NT2/D1 (cell line): ENCODE data around the gene GIMAP7.
"Not testable (repeated sequence)": the region's sequence is repeated elsewhere in the genome, so short reads cannot be mapped to it uniquely, and the experiment has no call there.

Experiments
- DNase-seq: peaks from one replicate; pipeline ENCODE4 v3.0.0-alpha.2; 2011; ENCODE audit warnings: low read depth, low spot score
- H3K27me3 ChIP-seq: 2 replicates; pipeline ENCODE4 v1.6.0; 2011; ENCODE audit warnings: mild to moderate bottlenecking; ENCODE audit not compliant: insufficient read length, insufficient read depth
- H3K36me3 ChIP-seq: 2 replicates; pipeline ENCODE4 v1.6.1; 2011; ENCODE audit warnings: mild to moderate bottlenecking, low read length, mixed read lengths; ENCODE audit not compliant: insufficient read depth, insufficient read length
- H3K4me1 ChIP-seq: 2 replicates; pipeline ENCODE4 v1.5.1; 2011; ENCODE audit not compliant: insufficient read depth, insufficient read length
- H3K4me3 ChIP-seq: 2 replicates; pipeline ENCODE4 v1.5.1; 2011; ENCODE audit warnings: low read depth; ENCODE audit not compliant: insufficient read length
- H3K9ac ChIP-seq: 2 replicates; pipeline ENCODE4 v1.6.0; 2011; ENCODE audit warnings: low read depth; ENCODE audit not compliant: insufficient read length
- H3K9me3 ChIP-seq: 2 replicates; pipeline ENCODE4 v1.5.1; 2011; ENCODE audit warnings: mild to moderate bottlenecking, low read length; ENCODE audit not compliant: insufficient read depth
- SUZ12 ChIP-seq: IDR thresholded peaks from 2 replicates; pipeline ENCODE4 v1.6.1; 2011; ENCODE audit not compliant: insufficient read length, insufficient read depth; ENCODE audit errors: extremely low read depth
- YY1 ChIP-seq: IDR thresholded peaks from 2 replicates; pipeline ENCODE4 v1.6.1; 2011; ENCODE audit not compliant: insufficient read length, insufficient read depth
- ZNF274 ChIP-seq: IDR thresholded peaks from 2 replicates; pipeline ENCODE4 v1.6.1; 2011; ENCODE audit warnings: mild to moderate bottlenecking, low read depth, low read length

The GIMAP7 gene

GRCh38 chr7:150515248-150516147, 826 bp downstream of the GIMAP7 start:
- Histone ChIP-seq H3K27me3 (no peaks in the 10 kb centered on the region), H3K9me3 (no peaks in the 10 kb centered on the region), H3K4me3 (no peak overlapping the region), H3K4me1 (no peaks in the 10 kb centered on the region), H3K36me3 (no peaks in the 10 kb centered on the region), H3K9ac (no peak overlapping the region)
- no peak for DNase-seq
- TF ChIP-seq SUZ12 = no peak
- no peak for TF ChIP-seq ZNF274
- TF ChIP-seq YY1 = no peak

GRCh38 chr7:150516956-150517745, 2.5 kb downstream of the GIMAP7 start:
- no peak for DNase-seq
- Histone ChIP-seq H3K27me3 (no peaks in the 10 kb centered on the region), H3K9me3 (no peaks in the 10 kb centered on the region; the same call in 1 of the 2 replicates), H3K9ac (no peak overlapping the region), H3K36me3 (no peaks in the 10 kb centered on the region), H3K4me1 (no peaks in the 10 kb centered on the region), H3K4me3 (no peak overlapping the region)
- no peak for TF ChIP-seq YY1
- no peak for TF ChIP-seq ZNF274
- TF ChIP-seq SUZ12 = no peak

DNA sequence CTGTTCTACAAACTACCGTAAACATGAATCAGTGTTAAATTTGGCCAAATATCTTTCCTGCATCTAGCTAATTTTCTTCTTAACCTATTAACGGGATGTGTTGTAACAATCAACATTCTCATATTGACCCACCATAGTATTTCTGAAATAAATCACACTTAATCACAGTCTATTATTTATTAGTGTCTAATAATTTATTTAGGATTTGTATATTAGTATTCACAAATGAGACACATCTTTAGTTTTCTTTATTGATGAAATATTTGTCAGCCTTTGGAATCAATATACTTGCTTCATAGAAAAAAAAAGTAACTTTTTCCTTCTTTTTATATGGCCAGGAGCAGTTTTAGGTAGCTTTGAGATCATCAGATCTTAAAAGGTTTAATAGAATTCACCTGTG, 4.6 kb downstream of the GIMAP7 start:
- H3K4me1 ChIP-seq = no peaks in the 10 kb centered on the region
- no peaks in the 10 kb centered on the region; the same call in 1 of the 2 replicates for H3K9me3 ChIP-seq
- H3K36me3 ChIP-seq = no peaks in the 10 kb centered on the region
- no peak for DNase-seq
- TF ChIP-seq YY1 (no peak), SUZ12 (no peak), ZNF274 (no peak)
- H3K4me3 ChIP-seq = no peak overlapping the region
- H3K9ac ChIP-seq = no peak overlapping the region
- no peaks in the 10 kb centered on the region for H3K27me3 ChIP-seq

GRCh38 chr7:150520145-150520544, 5.5 kb downstream of the GIMAP7 start:
- no peaks in the 10 kb centered on the region for H3K27me3 ChIP-seq
- DNase-seq = no peak

GRCh38 chr7:150522931-150523330, 8.3 kb downstream of the GIMAP7 start:
- peak; percentile 11 for DNase-seq
- H3K9ac ChIP-seq, H3K27me3 ChIP-seq, H3K4me3 ChIP-seq, H3K36me3 ChIP-seq, H3K4me1 ChIP-seq, H3K9me3 ChIP-seq: not testable (repeated sequence)

More at GRCh38 chr7:150520145-150520544, 5.5 kb downstream of the GIMAP7 start:
- H3K4me3 ChIP-seq = no peak overlapping the region
- no peaks in the 10 kb centered on the region for H3K36me3 ChIP-seq
- H3K9me3 ChIP-seq = no peaks in the 10 kb centered on the region; the same call in 1 of the 2 replicates
- H3K9ac ChIP-seq = no peak overlapping the region
- no peaks in the 10 kb centered on the region for H3K4me1 ChIP-seq
- TF ChIP-seq SUZ12 (no peak), YY1 (no peak), ZNF274 (no peak)

- Histone ChIP-seq H3K9ac (no peak overlapping the region), H3K27me3 (no peaks in the 10 kb centered on the region), H3K4me1 (no peaks in the 10 kb centered on the region), H3K36me3 (no peaks in the 10 kb centered on the region), H3K4me3 (no peak overlapping the region), H3K9me3 (no peaks in the 10 kb centered on the region; the same call in 1 of the 2 replicates)
- no peak for DNase-seq
- TF ChIP-seq ZNF274 (no peak), YY1 (no peak), SUZ12 (no peak)
Observed at GRCh38 chr7:150524018-150524417, 9.3 kb downstream of the GIMAP7 start.

GRCh38 chr7:150531704-150532103, 17.0 kb downstream of the GIMAP7 start:
- no peak for TF ChIP-seq SUZ12
- TF ChIP-seq YY1 = no peak
- TF ChIP-seq ZNF274 = no peak
- DNase-seq = no peak
- H3K9me3 ChIP-seq = no peaks in the 10 kb centered on the region
- H3K36me3 ChIP-seq = no peaks in the 10 kb centered on the region
- H3K27me3 ChIP-seq = no peaks in the 10 kb centered on the region
- no peaks in the 10 kb centered on the region for H3K4me1 ChIP-seq
- no peak overlapping the region for H3K4me3 ChIP-seq
- no peak overlapping the region for H3K9ac ChIP-seq
